Neuronal stem cell (in vitro differentiated cells): ENCODE data around the gene MILR1.

Experiments
- DNase-seq: peaks from one replicate; pipeline ENCODE4 v3.0.0-alpha.2; 2013; ENCODE audit warnings: low spot score
- H2AFZ ChIP-seq: one replicate; pipeline ENCODE4 v1.6.1; 2013; ENCODE audit warnings: mild to moderate bottlenecking, low read length, inconsistent platforms
- H2AK5ac ChIP-seq: 2 replicates; pipeline ENCODE4 v1.6.1; 2013; ENCODE audit warnings: low read depth, mild to moderate bottlenecking, inconsistent platforms, low read length, moderate library complexity, mixed read lengths
- H2BK120ac ChIP-seq: 2 replicates; pipeline ENCODE4 v1.6.1; 2013; ENCODE audit warnings: low read depth, mild to moderate bottlenecking, inconsistent platforms, low read length, moderate library complexity, mixed read lengths
- H2BK12ac ChIP-seq: one replicate; pipeline ENCODE4 v1.6.1; 2013; ENCODE audit warnings: low read length, inconsistent platforms
- H2BK15ac ChIP-seq: 2 replicates; pipeline ENCODE4 v1.6.1; 2013; ENCODE audit warnings: mild to moderate bottlenecking, low read length, inconsistent platforms, mixed read lengths
- H2BK5ac ChIP-seq: one replicate; pipeline ENCODE4 v1.6.1; 2013; ENCODE audit warnings: inconsistent platforms, mild to moderate bottlenecking, low read length, moderate library complexity
- H3K14ac ChIP-seq: one replicate; pipeline ENCODE4 v1.6.1; 2013; ENCODE audit warnings: low read length, inconsistent platforms
- H3K18ac ChIP-seq: 2 replicates; pipeline ENCODE4 v1.6.1; 2013; ENCODE audit warnings: low read length, inconsistent platforms
- H3K23ac ChIP-seq: 2 replicates; pipeline ENCODE4 v1.6.1; 2013; ENCODE audit warnings: low read depth, mild to moderate bottlenecking, mixed read lengths, low read length, inconsistent platforms; ENCODE audit not compliant: poor library complexity
- H3K27ac ChIP-seq: replicated peaks from 3 replicates; pipeline ENCODE4 v1.5.1; 2013; ENCODE audit warnings: low read length, inconsistent platforms
- H3K27me3 ChIP-seq, 3 experiments: 2 replicates each; pipeline ENCODE4 v1.6.1; 2013; ENCODE audit warnings: low read length in 3 of 3, mild to moderate bottlenecking in 2 of 3, inconsistent platforms in 1 of 3, low read depth in 1 of 3, mixed read lengths in 1 of 3, moderate library complexity in 1 of 3; ENCODE audit not compliant: control insufficient read depth in 3 of 3, insufficient read depth in 3 of 3
- H3K36me3 ChIP-seq, 2 donors: replicated peaks in 1 of 2; 2 replicates each; pipeline ENCODE4 v1.6.1; 2013; ENCODE audit warnings: low read length in 2 of 2; ENCODE audit not compliant: control insufficient read depth in 2 of 2, insufficient read depth in 2 of 2
- H3K4ac ChIP-seq: 2 replicates; pipeline ENCODE4 v1.6.1; 2013; ENCODE audit warnings: inconsistent platforms, mild to moderate bottlenecking, low read length, moderate library complexity
- H3K4me1 ChIP-seq, 2 donors: 1 replicate in 1 of 2; 2 replicates in 1 of 2; pipeline ENCODE4 v1.6.1; 2013; ENCODE audit warnings: low read length in 2 of 2, low read depth in 1 of 2; ENCODE audit not compliant: control insufficient read depth in 2 of 2, insufficient read depth in 1 of 2
- H3K4me2 ChIP-seq: one replicate; pipeline ENCODE4 v1.6.1; 2013; ENCODE audit warnings: mild to moderate bottlenecking, low read length, inconsistent platforms; ENCODE audit not compliant: insufficient read depth, poor library complexity, severe bottlenecking
- H3K4me3 ChIP-seq, 2 donors: 2 replicates each; pipeline ENCODE4 v1.5.1; 2013; ENCODE audit warnings: low read length in 2 of 2, mild to moderate bottlenecking in 2 of 2, inconsistent platforms in 1 of 2, moderate library complexity in 1 of 2
- H3K79me1 ChIP-seq: one replicate; pipeline ENCODE4 v1.6.1; 2013; ENCODE audit warnings: low read depth, mild to moderate bottlenecking, inconsistent platforms, low read length, moderate library complexity
- H3K9ac ChIP-seq: one replicate; pipeline ENCODE4 v1.6.1; 2013; ENCODE audit warnings: mild to moderate bottlenecking, low read depth, low read length, inconsistent platforms; ENCODE audit not compliant: poor library complexity
- H3K9me3 ChIP-seq, 2 donors: replicated peaks in 1 of 2; 2 replicates each; pipeline versions ENCODE3 to v1.6.1; 2013; ENCODE audit warnings: low read length in 2 of 2, mild to moderate bottlenecking in 2 of 2, inconsistent platforms in 1 of 2, low read depth in 1 of 2, mixed read lengths in 1 of 2, moderate library complexity in 1 of 2; ENCODE audit not compliant: control insufficient read depth in 2 of 2, insufficient read depth in 1 of 2
- H4K8ac ChIP-seq: one replicate; pipeline ENCODE4 v1.6.1; 2013; ENCODE audit warnings: low read depth, mild to moderate bottlenecking, inconsistent platforms, low read length, moderate library complexity
- H4K91ac ChIP-seq: one replicate; pipeline ENCODE4 v1.6.1; 2013; ENCODE audit warnings: low read length, low read depth, mild to moderate bottlenecking, inconsistent platforms; ENCODE audit not compliant: poor library complexity
- WGBS, 2 donors: extraction: QIAGEN DNeasy Blood & Tissue Kit; methylation state at CpG; one replicate each; pipeline ENCODE4 v1.1.7; 2013; ENCODE audit warnings: missing lambda C conversion rate in 2 of 2, mixed read lengths in 1 of 2; ENCODE audit not compliant: insufficient read length in 2 of 2, insufficient replicate concordance in 1 of 2; ENCODE audit errors: extremely low coverage in 2 of 2; 5-methylcytosine and 5-hydroxymethylcytosine counted together

MILR1 gene

GRCh38 chr17:64499805-64500486 lies 51.0 kb downstream of the MILR1 start:
- no CpG with 5 or more reads among the region's 6 CpGs for WGBS, 2 donors
- no peak overlapping the region for H3K4ac ChIP-seq
- H2AK5ac ChIP-seq: no peak overlapping the region
- H2AFZ ChIP-seq: no peak overlapping the region
- no peak overlapping the region for H4K91ac ChIP-seq
- no peaks in the 10 kb centered on the region for H3K9me3 ChIP-seq
- H3K4me3 ChIP-seq: no peak overlapping the region
- no peak overlapping the region for H3K23ac ChIP-seq
- H3K4me1 ChIP-seq: peaks cover 5 to 11% of the 10 kb centered on the region in 2 donors
- no peak overlapping the region for H3K9ac ChIP-seq
- H3K36me3 ChIP-seq: peaks cover 38 to 74% of the 10 kb centered on the region in 2 donors
- H2BK5ac ChIP-seq: no peak overlapping the region
- no peak overlapping the region for H3K27ac ChIP-seq
- H4K8ac ChIP-seq: no peak overlapping the region
- no peaks in the 10 kb centered on the region for H3K27me3 ChIP-seq
- no peak overlapping the region for H2BK15ac ChIP-seq
- H3K18ac ChIP-seq: no peak overlapping the region
- peaks cover 3% of the 10 kb centered on the region for H3K79me1 ChIP-seq
- H3K14ac ChIP-seq: no peak overlapping the region
- no peak overlapping the region for H3K4me2 ChIP-seq
- DNase-seq: no peak
- no peak overlapping the region for H2BK120ac ChIP-seq
- H2BK12ac ChIP-seq: no peak overlapping the region

GRCh38 chr17:64500487-64500859 lies 51.6 kb downstream of the MILR1 start:
- no peak overlapping the region for H2AFZ ChIP-seq
- H3K27ac ChIP-seq: no peak overlapping the region
- H3K4me1 ChIP-seq: peaks cover 5 to 11% of the 10 kb centered on the region in 2 donors
- no CpG with 5 or more reads among the region's 8 CpGs for WGBS, 2 donors
- H4K91ac ChIP-seq: no peak overlapping the region
- H2BK12ac ChIP-seq: no peak overlapping the region
- no peaks in the 10 kb centered on the region for H3K9me3 ChIP-seq
- H3K23ac ChIP-seq: no peak overlapping the region
- no peak overlapping the region for H4K8ac ChIP-seq
- H3K79me1 ChIP-seq: peaks cover 3% of the 10 kb centered on the region
- no peak overlapping the region for H2BK5ac ChIP-seq
- H3K36me3 ChIP-seq: peaks cover 38 to 76% of the 10 kb centered on the region in 2 donors
- no peak overlapping the region for H3K4ac ChIP-seq
- DNase-seq: no peak
- H3K9ac ChIP-seq: no peak overlapping the region
- no peak overlapping the region for H3K4me3 ChIP-seq
- no peak overlapping the region for H2BK15ac ChIP-seq
- no peaks in the 10 kb centered on the region for H3K27me3 ChIP-seq
- H2AK5ac ChIP-seq: no peak overlapping the region
- H3K18ac ChIP-seq: no peak overlapping the region
- H3K4me2 ChIP-seq: no peak overlapping the region
- H2BK120ac ChIP-seq: no peak overlapping the region
- no peak overlapping the region for H3K14ac ChIP-seq

DNA sequence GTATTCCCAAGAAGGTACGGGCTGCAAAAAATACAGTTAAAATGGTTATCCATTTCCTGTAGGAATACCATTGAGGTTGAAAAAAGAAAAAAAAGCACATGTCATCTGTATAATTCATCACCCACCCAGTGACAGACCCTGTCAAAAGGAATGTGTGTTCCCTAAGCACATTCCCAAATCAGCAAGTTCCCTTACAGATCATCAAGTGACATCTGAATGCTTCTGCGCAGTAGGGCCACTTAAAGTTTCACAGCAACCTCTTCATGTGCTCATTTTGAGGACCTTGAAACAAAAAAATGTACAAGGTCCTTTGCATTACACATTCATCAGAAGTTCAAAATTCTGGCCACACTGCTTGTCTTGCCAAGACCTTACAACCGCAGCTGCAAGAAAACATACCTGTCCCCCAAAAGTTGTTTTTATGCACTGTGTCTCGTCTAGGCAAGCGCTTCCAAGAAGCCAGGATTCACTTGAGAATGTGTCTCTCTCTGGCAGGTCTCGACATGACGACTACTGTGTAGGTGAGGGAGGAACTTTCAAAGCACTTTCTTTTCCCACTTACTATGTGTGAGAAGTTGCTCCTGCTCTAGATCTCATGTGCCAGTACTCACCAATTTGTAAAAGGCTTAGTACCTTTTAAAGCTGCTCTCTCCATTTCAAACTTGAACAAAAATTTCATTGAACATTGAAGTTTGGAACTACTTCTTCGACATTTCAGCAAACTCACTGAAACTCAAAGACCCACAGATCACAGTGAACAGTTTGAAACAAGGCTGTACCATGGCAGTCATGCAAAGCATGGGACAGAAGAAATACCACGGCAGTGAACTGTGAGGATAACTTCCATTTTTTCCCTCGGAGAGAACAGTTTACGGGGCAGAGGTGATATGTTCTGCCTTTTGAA lies 52.2 kb downstream of the MILR1 start:
- Histone ChIP-seq H3K14ac (no peak overlapping the region), H4K91ac (no peak overlapping the region), H2AFZ (no peak overlapping the region), H2BK5ac (no peak overlapping the region), H3K18ac (no peak overlapping the region), H2AK5ac (no peak overlapping the region), H3K4ac (no peak overlapping the region), H3K36me3 (peaks cover 38 to 76% of the 10 kb centered on the region in 2 donors), H3K27ac (no peak overlapping the region), H3K4me2 (no peak overlapping the region), H3K9me3 (no peaks in the 10 kb centered on the region), H3K23ac (no peak overlapping the region), H2BK15ac (no peak overlapping the region), H2BK12ac (no peak overlapping the region), H3K4me3 (no peak overlapping the region), H3K4me1 (peaks cover 4 to 11% of the 10 kb centered on the region in 2 donors), H2BK120ac (no peak overlapping the region), H3K79me1 (peaks cover 3% of the 10 kb centered on the region), H3K9ac (no peak overlapping the region), H3K27me3 (no peaks in the 10 kb centered on the region), H4K8ac (no peak overlapping the region)
- DNase-seq: no peak
- WGBS, 2 donors: no CpG with 5 or more reads among the region's 11 CpGs

DNA sequence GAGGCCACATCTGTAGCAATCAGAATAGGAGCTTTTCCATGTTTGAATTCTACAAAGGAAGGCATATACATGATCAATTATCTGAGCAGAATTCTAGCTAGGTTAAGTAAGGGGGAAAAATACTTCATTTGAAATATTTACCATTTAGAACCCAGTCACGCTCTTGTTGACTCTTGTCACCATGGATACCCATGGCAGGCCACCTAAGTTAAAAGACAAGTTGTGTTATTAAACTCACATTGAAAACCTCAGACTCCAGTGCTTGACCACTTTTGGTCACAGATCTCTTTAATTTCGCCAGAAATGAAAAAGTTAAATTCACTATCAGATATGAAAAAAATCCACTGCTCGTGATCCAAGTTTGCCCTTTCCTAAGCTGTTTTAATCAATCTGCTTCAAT lies 53.1 kb downstream of the MILR1 start:
- no peak overlapping the region for H3K23ac ChIP-seq
- H4K8ac ChIP-seq: no peak overlapping the region
- no peak overlapping the region for H3K14ac ChIP-seq
- no peak overlapping the region for H3K18ac ChIP-seq
- H2BK5ac ChIP-seq: no peak overlapping the region
- H2BK15ac ChIP-seq: no peak overlapping the region
- H2BK120ac ChIP-seq: no peak overlapping the region
- H3K4ac ChIP-seq: no peak overlapping the region
- no peaks in the 10 kb centered on the region for H3K27me3 ChIP-seq
- no peak overlapping the region for H2AK5ac ChIP-seq
- H4K91ac ChIP-seq: no peak overlapping the region
- DNase-seq: no peak
- no peak overlapping the region for H3K4me2 ChIP-seq
- no CpG with 5 or more reads among the region's 3 CpGs for whole genome bisulfite sequencing, 2 donors
- H3K4me1 ChIP-seq: peaks cover 3 to 11% of the 10 kb centered on the region in 2 donors
- no peak overlapping the region for H3K4me3 ChIP-seq
- H2BK12ac ChIP-seq: no peak overlapping the region
- no peak overlapping the region for H2AFZ ChIP-seq
- peaks cover 2% of the 10 kb centered on the region for H3K79me1 ChIP-seq
- no peaks in the 10 kb centered on the region for H3K9me3 ChIP-seq
- H3K27ac ChIP-seq: no peak overlapping the region
- H3K36me3 ChIP-seq: peaks cover 38 to 76% of the 10 kb centered on the region in 2 donors
- H3K9ac ChIP-seq: no peak overlapping the region
